ENCODE results near the gene TRIM54. TPM values are rescaled to one million over a fixed set of nuclear protein-coding genes. Genes with fewer than 3 reads are reported as not detected.

The TRIM54 gene
- total and polyA plus RNA-seq, 2 of the 4 experiments (the other 2 are of a cell fraction): 0.15 TPM; not detected in 1

DNA sequence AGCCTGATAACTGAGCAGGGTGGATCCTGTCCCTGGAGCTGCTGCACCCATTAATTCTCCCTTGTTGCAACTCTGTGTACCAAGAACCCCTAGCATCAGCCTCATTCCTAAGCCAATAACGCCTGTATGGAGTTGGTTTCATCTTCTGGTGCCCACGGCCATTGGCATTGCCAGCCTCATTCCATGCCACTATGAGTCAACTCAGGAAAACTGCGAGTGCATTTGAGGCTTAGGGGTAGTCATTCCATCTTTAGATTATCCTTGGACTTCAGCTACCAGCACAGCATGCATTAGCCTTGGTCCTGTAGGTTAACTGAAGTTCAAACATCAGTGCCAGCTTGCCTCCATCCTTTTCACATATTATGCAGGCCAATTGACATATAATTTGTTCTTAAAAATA lies 1.4 kb upstream of the TRIM54 start:
- Histone ChIP-seq H3K14ac (replicated peaks; ENCODE audit: low read depth, low read length) (no peak overlapping the region), H3K4ac (ENCODE audit: low read depth, low read length) (no peak overlapping the region; the same call in 1 of the 2 replicates), H3K4me3 (ENCODE audit: insufficient read depth, low read depth, low read length) (no peak overlapping the region), H4K5ac (ENCODE audit: low read depth, low read length) (no peak overlapping the region), H3K36me3 (ENCODE audit: control insufficient read depth, insufficient read depth, low read length) (no peaks in the 10 kb centered on the region), H3K9ac (ENCODE audit: low read depth, low read length) (no peak overlapping the region), H4K91ac (ENCODE audit: insufficient read depth, low read depth, low read length) (no peak overlapping the region), H2BK20ac (ENCODE audit: low read depth, low read length) (0 out of 2 replicates have a peak overlapping the region, but pooled peaks have one; percentile 21), H3K27ac (ENCODE audit: insufficient read depth, low read length) (peak overlapping the region; percentile 47; the same call in 1 of the 2 replicates), H3K9me3 (ENCODE audit: control insufficient read depth, insufficient read depth, low read length) (no peaks in the 10 kb centered on the region), H3K56ac (ENCODE audit: extremely low read depth, insufficient read depth, low read length) (no peak overlapping the region), H3K23ac (ENCODE audit: low read depth, low read length) (no peak overlapping the region), H3K79me1 (ENCODE audit: low read depth in 1 of 2, low read length in 2 of 2) (no peaks in the 10 kb centered on the region), H3K4me1 (ENCODE audit: control insufficient read depth, insufficient read depth, low read length) (peaks cover 29% of the 10 kb centered on the region), H4K8ac (ENCODE audit: low read depth in 2 of 2, low read length in 2 of 2) (no peak overlapping the region), H2AK9ac (replicated peaks; ENCODE audit: low read depth, low read length, poor library complexity) (no peak overlapping the region), H3K27me3 (ENCODE audit: control insufficient read depth, insufficient read depth, low read length) (peaks cover 9% of the 10 kb centered on the region), H4K20me1 (ENCODE audit: insufficient read depth, low read length) (no peaks in the 10 kb centered on the region), H3K4me2 (ENCODE audit: low read depth, low read length) (no peak overlapping the region), H2AFZ (replicated peaks; ENCODE audit: low read length, poor library complexity) (no peak overlapping the region), H3K18ac (ENCODE audit: low read depth, low read length) (no peak overlapping the region; the same call in 1 of the 2 replicates), H2BK15ac (ENCODE audit: low read depth, low read length) (no peak overlapping the region), H2BK5ac (ENCODE audit: low read depth, low read length, poor library complexity, severe bottlenecking) (peak overlapping the region; percentile 27), H2AK5ac (ENCODE audit: low read depth, low read length) (peak overlapping the region; percentile 20; the same call in 1 of the 2 replicates), H3K9me1 (ENCODE audit: insufficient read depth, low read length) (peaks cover 17% of the 10 kb centered on the region), H2BK120ac (ENCODE audit: low read depth, low read length) (0 out of 2 replicates have a peak overlapping the region, but pooled peaks have one; percentile 16)
- TF ChIP-seq RCOR1 (IDR thresholded peaks at IDR 0.05; ENCODE audit: insufficient replicate concordance, low read length) (no peak), CEBPB (IDR thresholded peaks at IDR 0.05; ENCODE audit: low read depth, low read length) (no peak), MAZ (IDR thresholded peaks at IDR 0.05; ENCODE audit: borderline replicate concordance, low read depth, low read length) (no peak), MXI1 (IDR thresholded peaks at IDR 0.05; ENCODE audit: borderline replicate concordance, low read depth, low read length) (no peak), FOS (IDR thresholded peaks at IDR 0.05; ENCODE audit: low read depth, low read length) (no peak)
- intact Hi-C loops (cut with micrococcal nuclease) (loop anchor here (1.0 to 2.0 kb wide), 3 partner anchors 12 to 182 kb away; partner anchors contain the start of genes ATRAID and SLC5A6), dilution Hi-C loops (cut with HindIII; ENCODE audit: low sequenced_read_pairs, unreplicated experiment) (no loop called here), in situ Hi-C loops (cut with MboI; ENCODE audit: low sequenced_read_pairs) (loop anchor here (5.0 kb wide), 1 partner anchor 184 kb away; no protein-coding TSS in a partner anchor)
- DNase-seq: no peak
- ChIA-PET POLR2A (ENCODE audit: unreplicated experiment) (no interaction called here), CTCF (interaction anchor here (1.2 to 4.1 kb wide), 5 partner anchors 10 to 22 kb away, joined by 3 to 34 read pairs (median 9); no protein-coding TSS in a partner anchor)
- peak; percentile 19 for ATAC-seq (ENCODE audit: low read depth)
- BruUV-seq (replicated peaks): no TSS peak
- WGBS, 2 experiments (ENCODE audit: extremely low coverage in 2 of 2, insufficient read length in 1 of 2): no CpG with 5 or more reads among the region's 3 CpGs

Data from IMR-90 (cell line).